Stimulated activated effector memory CD8-positive, alpha-beta T cell treated with anti-CD3 and anti-CD28 coated beads, Interleukin-12 subunit alpha, Interleukin-12 subunit beta, amount 100 ng/mL, for 72 hours (primary cell): ENCODE measurements around the gene RNU6-8.

ENCODE experiments used
- ATAC-seq: fragments of 150-1000 bp; cut with Tn5 transposase; 2 replicates; pipeline ENCODE4 v1.10.0; 2021
- DNase-seq, 2 donors: peaks; one replicate each; pipeline ENCODE4 v3.0.0; 2021 to 2022; ENCODE audit warnings: low spot score in 2 of 2
- H3K27ac Mint-ChIP-seq: one replicate; pipeline ENCODE4 v1.8.0; 2022; ENCODE audit warnings: mild to moderate bottlenecking, mixed read lengths
- H3K36me3 Mint-ChIP-seq: one replicate; pipeline ENCODE4 v1.8.0; 2022; ENCODE audit warnings: mild to moderate bottlenecking, mixed read lengths
- H3K4me1 Mint-ChIP-seq: one replicate; pipeline ENCODE4 v1.8.0; 2022; ENCODE audit warnings: mixed read lengths
- H3K4me3 Mint-ChIP-seq: one replicate; pipeline ENCODE4 v1.8.0; 2022; ENCODE audit warnings: mild to moderate bottlenecking, mixed read lengths
- H3K9me3 Mint-ChIP-seq: one replicate; pipeline ENCODE4 v1.8.0; 2022; ENCODE audit warnings: mixed read lengths

Gene RNU6-8

GRCh38 chr14:32217301-32217700 is 14.2 kb upstream of the RNU6-8 start:
- peak; percentile 26 for ATAC-seq
- no peak overlapping the region for H3K27ac Mint-ChIP-seq

DNA sequence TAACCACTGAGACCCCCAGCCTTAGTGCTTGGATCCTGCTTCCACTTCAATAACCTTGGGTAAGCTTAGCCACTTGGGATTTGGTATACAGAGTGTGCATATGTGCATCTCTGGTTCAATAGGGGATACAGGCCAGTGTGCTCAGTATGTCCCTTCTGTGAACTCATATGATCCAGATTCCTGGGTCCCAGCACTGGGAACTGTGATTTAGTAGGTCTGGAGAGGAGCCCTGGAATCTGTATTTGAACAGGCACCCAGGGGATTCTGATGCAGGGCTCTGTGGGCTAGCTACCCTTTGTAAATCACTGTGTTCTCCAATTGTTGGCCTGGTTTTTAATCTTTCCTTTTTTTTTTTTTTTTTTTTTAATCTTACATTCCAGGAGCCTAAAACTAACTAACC is 9.8 kb upstream of the RNU6-8 start:
- no peaks in the 10 kb centered on the region for H3K9me3 Mint-ChIP-seq
- no peak overlapping the region for H3K4me3 Mint-ChIP-seq
- DNase-seq (no peak), ATAC-seq (no peak)
- H3K4me1 Mint-ChIP-seq = no peaks in the 10 kb centered on the region
- no peak overlapping the region for H3K27ac Mint-ChIP-seq
- H3K36me3 Mint-ChIP-seq = no peaks in the 10 kb centered on the region

More at GRCh38 chr14:32217301-32217700, 14.2 kb upstream of the RNU6-8 start:
- no peaks in the 10 kb centered on the region for H3K36me3 Mint-ChIP-seq
- H3K9me3 Mint-ChIP-seq = no peaks in the 10 kb centered on the region
- no peak overlapping the region for H3K4me3 Mint-ChIP-seq
- no peaks in the 10 kb centered on the region for H3K4me1 Mint-ChIP-seq
- DNase-seq = no peak

DNA sequence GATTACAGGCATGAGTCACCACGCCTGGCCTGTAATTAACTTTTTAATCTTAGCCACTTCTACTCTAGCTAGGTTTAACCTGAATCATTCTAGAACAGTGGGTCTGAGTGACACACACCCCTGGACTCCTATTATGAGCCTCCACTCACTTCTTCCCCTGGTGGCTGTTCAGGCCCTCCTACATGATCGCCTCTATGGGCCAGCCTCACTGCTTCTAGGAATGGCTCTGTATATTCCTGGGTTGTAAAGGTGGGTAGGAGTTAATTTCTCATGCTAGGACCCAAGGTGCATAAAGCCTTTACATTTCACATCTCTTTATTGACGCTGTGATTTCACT is 8.0 kb upstream of the RNU6-8 start:
- no peak for ATAC-seq
- no peak for DNase-seq
- no peak overlapping the region for H3K4me3 Mint-ChIP-seq
- no peak overlapping the region for H3K27ac Mint-ChIP-seq
- H3K36me3 Mint-ChIP-seq = no peaks in the 10 kb centered on the region
- H3K4me1 Mint-ChIP-seq = peaks cover 8% of the 10 kb centered on the region
- no peaks in the 10 kb centered on the region for H3K9me3 Mint-ChIP-seq

GRCh38 chr14:32209471-32209870 is 6.4 kb upstream of the RNU6-8 start:
- Mint-ChIP-seq H3K4me3 (no peak overlapping the region), H3K4me1 (peaks cover 14% of the 10 kb centered on the region), H3K36me3 (no peaks in the 10 kb centered on the region), H3K27ac (no peak overlapping the region), H3K9me3 (no peaks in the 10 kb centered on the region)
- DNase-seq (no peak), ATAC-seq (no peak)

- no peak for ATAC-seq
- H3K9me3 Mint-ChIP-seq = no peaks in the 10 kb centered on the region
- peaks cover 22% of the 10 kb centered on the region for H3K4me1 Mint-ChIP-seq
- no peak overlapping the region for H3K4me3 Mint-ChIP-seq
- peaks cover 8% of the 10 kb centered on the region for H3K36me3 Mint-ChIP-seq
- no peak for DNase-seq
- no peak overlapping the region for H3K27ac Mint-ChIP-seq
These were observed 5.4 kb upstream of the RNU6-8 start for GRCh38 chr14:32208490-32208889.

DNA sequence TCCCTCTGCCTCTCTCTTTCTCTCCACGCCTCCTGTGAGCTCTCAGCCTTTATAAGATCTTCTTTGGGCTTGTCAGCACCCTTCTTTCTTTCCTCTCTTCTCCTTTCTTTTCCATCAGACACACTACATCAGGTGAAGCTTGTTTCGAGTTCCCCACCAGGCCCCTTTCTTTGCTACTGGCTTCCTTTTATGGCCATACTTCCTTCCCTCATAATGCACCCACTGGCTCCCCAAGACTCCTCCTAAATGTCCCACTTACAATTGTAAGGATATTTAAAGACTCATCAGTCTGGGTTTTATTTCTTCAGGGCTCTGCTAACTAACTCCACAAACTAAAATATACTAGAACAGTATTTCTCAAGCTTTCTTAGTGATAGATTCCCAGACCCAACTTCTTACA is 3.5 kb upstream of the RNU6-8 start:
- Mint-ChIP-seq H3K27ac (no peak overlapping the region), H3K4me3 (no peak overlapping the region), H3K4me1 (peaks cover 39% of the 10 kb centered on the region), H3K9me3 (no peaks in the 10 kb centered on the region), H3K36me3 (peaks cover 22% of the 10 kb centered on the region)
- DNase-seq (no peak), ATAC-seq (no peak)

- peaks cover 22% of the 10 kb centered on the region for H3K36me3 Mint-ChIP-seq
- H3K4me3 Mint-ChIP-seq = no peak overlapping the region
- no peak for DNase-seq
- H3K9me3 Mint-ChIP-seq = no peaks in the 10 kb centered on the region
- no peak overlapping the region for H3K27ac Mint-ChIP-seq
- H3K4me1 Mint-ChIP-seq = peaks cover 42% of the 10 kb centered on the region
- no peak for ATAC-seq
These were observed 2.9 kb upstream of the RNU6-8 start for GRCh38 chr14:32205984-32206383.

GRCh38 chr14:32205554-32205953 is 2.5 kb upstream of the RNU6-8 start:
- ATAC-seq = no peak
- Mint-ChIP-seq H3K4me3 (no peak overlapping the region), H3K27ac (no peak overlapping the region), H3K36me3 (peaks cover 22% of the 10 kb centered on the region), H3K4me1 (peaks cover 46% of the 10 kb centered on the region), H3K9me3 (no peaks in the 10 kb centered on the region)
- DNase-seq = no peak

DNA sequence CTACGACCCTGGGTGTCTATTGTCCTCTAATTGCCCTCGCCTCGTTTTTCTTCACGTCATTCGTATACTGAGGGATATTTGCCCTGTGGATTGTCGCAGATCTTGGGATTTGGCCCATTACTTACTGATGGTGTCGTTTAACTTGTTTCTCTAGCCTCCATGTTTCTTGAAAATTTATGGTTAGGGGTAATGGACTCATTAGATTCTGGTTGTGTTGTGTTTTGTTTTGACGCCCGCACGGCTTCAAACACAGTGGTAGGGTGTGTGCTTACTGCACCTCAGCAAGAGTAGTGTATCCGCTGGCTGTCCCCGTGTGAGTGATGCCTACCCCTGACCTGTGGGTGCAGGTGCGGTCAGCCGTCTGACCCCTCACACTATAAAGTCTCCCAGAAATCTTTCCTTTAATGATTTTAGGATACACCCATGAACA is 874 bp upstream of the RNU6-8 start:
- peaks cover 22% of the 10 kb centered on the region for H3K36me3 Mint-ChIP-seq
- no peak for ATAC-seq
- peak overlapping the region; percentile 84 for H3K4me3 Mint-ChIP-seq
- peaks cover 46% of the 10 kb centered on the region for H3K4me1 Mint-ChIP-seq
- DNase-seq = peak in 1 of 2 donors; percentile 52
- peak overlapping the region; percentile 97 for H3K27ac Mint-ChIP-seq
- H3K9me3 Mint-ChIP-seq = no peaks in the 10 kb centered on the region

- no peak for ATAC-seq
- H3K27ac Mint-ChIP-seq = peak overlapping the region; percentile 97
- no peak for DNase-seq
- H3K9me3 Mint-ChIP-seq = no peaks in the 10 kb centered on the region
- peak overlapping the region; percentile 84 for H3K4me3 Mint-ChIP-seq
- H3K36me3 Mint-ChIP-seq = peaks cover 22% of the 10 kb centered on the region
- peaks cover 46% of the 10 kb centered on the region for H3K4me1 Mint-ChIP-seq
These were observed 525 bp downstream of the RNU6-8 start for GRCh38 chr14:32202491-32202997.

DNA sequence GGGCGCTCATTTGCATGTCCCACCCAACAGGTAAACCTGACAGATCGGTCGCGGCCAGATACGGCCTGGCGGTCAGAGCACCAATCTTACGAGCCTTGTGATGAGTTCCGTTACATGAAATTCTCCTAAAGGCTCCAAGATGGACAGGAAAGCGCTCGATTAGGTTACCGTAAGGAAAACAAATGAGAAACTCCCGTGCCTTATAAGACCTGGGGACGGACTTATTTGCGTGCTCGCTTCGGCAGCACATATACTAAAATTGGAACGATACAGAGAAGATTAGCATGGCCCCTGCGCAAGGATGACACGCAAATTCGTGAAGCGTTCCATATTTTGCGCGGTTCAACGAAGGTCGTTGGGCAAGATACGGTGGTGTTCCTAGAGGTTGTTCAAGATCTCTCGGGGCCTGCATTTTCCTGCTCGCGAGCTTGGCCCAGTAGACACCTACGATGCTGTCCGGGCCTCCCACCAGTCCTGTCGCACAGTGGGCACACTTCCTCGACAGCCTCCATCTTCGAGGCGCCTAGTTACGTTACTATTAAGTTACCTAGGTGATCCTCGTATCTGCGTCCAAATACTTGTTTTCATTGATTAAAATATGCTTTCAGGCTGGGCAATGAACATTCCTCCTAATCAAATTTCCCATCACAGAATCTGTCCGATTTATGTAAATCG is 1.1 kb downstream of the RNU6-8 start, which contains the start of gene RNU6-7:
Gene RNU6-7, plus strand, starts transcription at position 230 of the 675 bp plus-strand sequence.
- Mint-ChIP-seq H3K9me3 (no peaks in the 10 kb centered on the region), H3K4me1 (peaks cover 46% of the 10 kb centered on the region), H3K4me3 (peak within 1 kb of the TSS; percentile 84), H3K27ac (peak within 1 kb of the TSS; percentile 97), H3K36me3 (peaks cover 22% of the 10 kb centered on the region)
- DNase-seq (peak in 1 of 2 donors; percentile 77), ATAC-seq (no peak)

DNA sequence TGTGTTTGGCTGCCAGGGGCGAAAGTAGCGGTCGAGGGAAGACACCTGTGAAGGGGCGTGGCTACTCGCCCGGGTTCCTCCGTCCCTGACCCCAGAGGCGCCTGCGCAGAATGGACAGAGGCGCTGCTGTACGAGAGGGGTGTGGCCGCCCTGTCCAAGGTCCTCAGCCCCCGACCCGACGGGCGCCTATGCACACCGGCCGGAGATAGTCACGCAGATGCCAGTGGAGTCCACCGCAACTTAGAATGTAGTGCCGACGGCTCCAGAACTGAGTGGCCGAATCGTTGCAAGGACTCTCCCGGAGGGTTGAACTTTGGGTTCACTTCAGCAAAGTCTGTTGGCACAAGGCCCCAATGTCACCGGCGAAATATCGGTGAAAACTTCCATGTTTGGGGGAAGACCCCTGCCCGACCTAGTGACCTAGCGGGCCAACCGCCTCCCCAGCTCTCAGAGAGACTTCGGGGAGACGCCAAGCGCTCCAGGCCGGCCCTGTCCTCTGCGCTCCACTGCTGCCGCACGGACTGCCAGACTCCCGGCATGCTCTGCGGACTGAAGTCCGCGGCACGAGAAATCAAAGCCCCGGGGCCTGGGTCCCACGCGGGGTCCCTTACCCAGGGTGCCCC is 1.8 kb downstream of the RNU6-8 start:
- Mint-ChIP-seq H3K4me3 (peak overlapping the region; percentile 84), H3K27ac (peak overlapping the region; percentile 97), H3K36me3 (peaks cover 22% of the 10 kb centered on the region), H3K4me1 (peaks cover 41% of the 10 kb centered on the region), H3K9me3 (no peaks in the 10 kb centered on the region)
- DNase-seq (peak; percentile 55 to 87), ATAC-seq (peak; percentile 67)

- DNase-seq (no peak), ATAC-seq (no peak)
- Mint-ChIP-seq H3K9me3 (no peaks in the 10 kb centered on the region), H3K27ac (peak overlapping the region; percentile 97), H3K4me1 (peaks cover 33% of the 10 kb centered on the region), H3K4me3 (peak overlapping the region; percentile 84), H3K36me3 (peaks cover 22% of the 10 kb centered on the region)
These were observed 2.5 kb downstream of the RNU6-8 start for GRCh38 chr14:32200368-32201192.

DNA sequence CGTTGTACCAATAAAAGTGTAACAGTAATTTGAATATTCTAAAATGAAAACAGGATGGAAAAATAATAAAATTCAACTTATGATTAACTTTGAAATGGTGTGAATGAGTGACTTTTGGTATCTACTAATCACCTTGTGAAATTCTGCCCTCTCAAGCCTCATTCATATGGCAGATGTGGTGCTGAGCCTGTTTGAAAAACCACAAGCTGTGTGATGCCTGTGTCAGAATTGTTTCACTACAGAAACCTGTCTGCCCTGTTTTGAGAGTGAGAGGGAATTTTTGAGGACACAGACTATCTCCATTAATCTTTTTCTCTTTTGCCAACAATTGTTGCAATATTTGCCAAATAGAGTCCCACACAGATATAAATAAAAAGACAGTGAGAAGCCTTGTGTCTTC is 5.2 kb downstream of the RNU6-8 start:
- no peak overlapping the region for H3K27ac Mint-ChIP-seq
- peaks cover 20% of the 10 kb centered on the region for H3K4me1 Mint-ChIP-seq
- ATAC-seq (peak; percentile 60), DNase-seq (no peak)
- H3K9me3 Mint-ChIP-seq = no peaks in the 10 kb centered on the region
- H3K4me3 Mint-ChIP-seq = no peak overlapping the region
- peaks cover 9% of the 10 kb centered on the region for H3K36me3 Mint-ChIP-seq

DNA sequence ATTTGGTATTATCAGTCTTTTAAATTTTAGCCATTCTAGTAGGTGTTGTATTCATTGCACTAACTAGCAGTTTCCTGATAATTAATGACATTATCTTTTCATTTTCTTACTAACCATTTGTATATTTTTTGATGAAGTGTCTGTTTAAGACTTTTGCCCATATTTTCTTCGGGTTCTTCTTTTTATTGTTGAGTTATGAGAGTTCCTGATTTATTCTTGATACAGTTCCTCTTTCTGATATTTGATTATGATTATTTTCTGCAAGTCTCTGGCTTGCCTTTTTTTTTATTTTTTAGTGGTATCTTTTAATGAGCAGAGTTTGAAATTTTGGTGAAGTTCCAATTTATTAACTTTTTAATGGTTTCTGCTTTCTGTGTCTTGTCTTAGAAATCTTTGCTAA is 7.4 kb downstream of the RNU6-8 start:
- Mint-ChIP-seq H3K36me3 (no peaks in the 10 kb centered on the region), H3K27ac (no peak overlapping the region), H3K9me3 (no peaks in the 10 kb centered on the region), H3K4me3 (no peak overlapping the region), H3K4me1 (no peaks in the 10 kb centered on the region)
- DNase-seq (no peak), ATAC-seq (no peak)
